SK-N-MC (cell line): ENCODE measurements around the gene UQCC5.

Experiments used
- EZH2 ChIP-seq: fragments of 200-600 bp; sonication (generic); IDR thresholded peaks from one replicate; pipeline ENCODE4 v1.6.1; 2017; ENCODE audit warnings: antibody characterized with exemption
- POLR2AphosphoS5 ChIP-seq: IDR thresholded peaks from 2 replicates; pipeline ENCODE4 v1.6.1; 2012; ENCODE audit warnings: mild to moderate bottlenecking, low read depth, low read length, borderline replicate concordance

DNA sequence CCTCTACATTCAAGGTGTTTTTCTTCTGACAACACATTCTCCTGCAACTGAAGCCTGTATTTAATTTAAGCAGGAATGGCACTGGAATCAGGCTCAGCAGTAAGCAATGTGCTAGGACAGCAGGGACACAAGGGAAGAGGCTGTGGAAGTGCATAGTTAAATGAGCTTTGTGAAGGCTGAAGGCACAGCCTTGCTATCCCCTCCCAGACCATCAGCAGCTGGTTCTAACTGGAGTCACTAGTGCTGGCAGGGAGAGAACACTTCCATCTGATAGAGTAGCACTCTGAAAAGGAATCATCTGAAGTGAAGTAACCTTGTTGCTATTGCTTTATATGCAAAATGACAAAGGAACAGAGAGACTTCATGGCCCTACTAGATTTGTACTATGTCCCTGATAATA is 14.7 kb downstream of the UQCC5 start:
- no peak for TF ChIP-seq EZH2
- TF ChIP-seq POLR2AphosphoS5: no peak
